WTC11 (cell line): ENCODE measurements around the gene COG1. TPM values are rescaled to one million over a fixed set of nuclear protein-coding genes. Genes with fewer than 3 reads are reported as not detected.

ENCODE experiments used
- TCF7 ChIP-seq: sonication (generic); formaldehyde crosslinking; IDR thresholded peaks from 2 replicates; pipeline ENCODE4 v1.8.0; 2022; ENCODE audit warnings: mild to moderate bottlenecking, low read depth, missing genetic modification reagents, moderate library complexity
- ZNF416 ChIP-seq: fragments of 250-450 bp; sonication (Bioruptor Pico); IDR thresholded peaks from 2 replicates; pipeline ENCODE4 v1.9.0; 2021; ENCODE audit warnings: mild to moderate bottlenecking, inconsistent platforms
- ZNF671 ChIP-seq: fragments of 250-450 bp; sonication (Bioruptor Pico); IDR thresholded peaks from 2 replicates; pipeline ENCODE4 v1.8.0; 2021; ENCODE audit warnings: mild to moderate bottlenecking
- total RNA-seq: library from RNA; stranded (reverse); gene quantifications from 3 replicates; pipeline ENCODE4 v1.2.3, GENCODE V29; 2021
- TF ChIP-seq, protein P1 (sequence below): sonication (generic); formaldehyde crosslinking; IDR thresholded peaks from 2 replicates; pipeline ENCODE4 v1.8.0; 2022; ENCODE audit warnings: mild to moderate bottlenecking, missing genetic modification reagents
- TF ChIP-seq, protein P2 (sequence below): sonication (generic); formaldehyde crosslinking; IDR thresholded peaks from 2 replicates; pipeline ENCODE4 v1.8.0; 2023; ENCODE audit warnings: missing genetic modification reagents

The COG1 gene
- total RNA-seq, 1 experiment from 2014 or later: 22.6 TPM

DNA sequence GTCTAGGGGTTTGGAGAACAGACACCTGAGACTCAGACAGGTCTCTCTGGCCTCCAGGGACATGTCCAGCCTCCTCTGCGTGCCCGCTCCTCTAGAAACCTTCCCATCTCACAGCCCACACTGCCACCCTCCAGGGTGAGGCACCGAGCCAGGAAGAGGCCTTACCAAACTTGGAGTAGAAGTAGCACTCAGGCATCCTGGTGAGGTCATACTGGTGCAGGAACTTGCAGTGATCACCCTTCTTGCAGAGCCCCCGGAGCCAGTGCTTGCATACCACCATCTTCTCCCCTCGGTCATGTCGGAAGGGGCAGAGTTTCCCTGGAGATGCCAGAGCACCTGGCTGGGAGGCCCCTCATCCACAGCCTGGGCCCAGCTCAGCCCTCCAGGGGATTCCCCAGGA, 64.7 kb downstream of the COG1 start (continued):
- TF ChIP-seq ZNF416 (CRISPR knock-in tag): no peak
- TF ChIP-seq, protein P1, sequence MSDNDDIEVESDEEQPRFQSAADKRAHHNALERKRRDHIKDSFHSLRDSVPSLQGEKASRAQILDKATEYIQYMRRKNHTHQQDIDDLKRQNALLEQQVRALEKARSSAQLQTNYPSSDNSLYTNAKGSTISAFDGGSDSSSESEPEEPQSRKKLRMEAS (CRISPR knock-in tag): no peak
- no peak for TF ChIP-seq TCF7
- TF ChIP-seq ZNF671 (CRISPR knock-in tag): no peak
- TF ChIP-seq, protein P2, sequence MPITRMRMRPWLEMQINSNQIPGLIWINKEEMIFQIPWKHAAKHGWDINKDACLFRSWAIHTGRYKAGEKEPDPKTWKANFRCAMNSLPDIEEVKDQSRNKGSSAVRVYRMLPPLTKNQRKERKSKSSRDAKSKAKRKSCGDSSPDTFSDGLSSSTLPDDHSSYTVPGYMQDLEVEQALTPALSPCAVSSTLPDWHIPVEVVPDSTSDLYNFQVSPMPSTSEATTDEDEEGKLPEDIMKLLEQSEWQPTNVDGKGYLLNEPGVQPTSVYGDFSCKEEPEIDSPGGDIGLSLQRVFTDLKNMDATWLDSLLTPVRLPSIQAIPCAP (CRISPR knock-in tag): no peak

Other genes starting within 250 kb of the COG1 start
- gene SLC39A11, start 100.4 kb upstream of the COG1 start, total RNA-seq: 18.9 to 25.5 TPM (median 22.3 TPM) in 3 replicates
- gene SSTR2, start 28.0 kb upstream of the COG1 start, total RNA-seq: 1.9 to 3.7 TPM (median 1.9 TPM) in 3 replicates
- gene CPSF4L, start 68.8 kb downstream of the COG1 start, total RNA-seq: not detected in 3 replicates
- gene CDC42EP4, start 118.9 kb downstream of the COG1 start, total RNA-seq: 17.0 to 18.8 TPM (median 18.4 TPM) in 3 replicates